ENCODE results near the gene EXOSC2. TPM values are rescaled to one million over a fixed set of nuclear protein-coding genes. Genes with fewer than 3 reads are reported as not detected.

EXOSC2 gene
- total RNA-seq, 3 donors from 2014 or later = 112 to 116 (median 113) TPM

DNA sequence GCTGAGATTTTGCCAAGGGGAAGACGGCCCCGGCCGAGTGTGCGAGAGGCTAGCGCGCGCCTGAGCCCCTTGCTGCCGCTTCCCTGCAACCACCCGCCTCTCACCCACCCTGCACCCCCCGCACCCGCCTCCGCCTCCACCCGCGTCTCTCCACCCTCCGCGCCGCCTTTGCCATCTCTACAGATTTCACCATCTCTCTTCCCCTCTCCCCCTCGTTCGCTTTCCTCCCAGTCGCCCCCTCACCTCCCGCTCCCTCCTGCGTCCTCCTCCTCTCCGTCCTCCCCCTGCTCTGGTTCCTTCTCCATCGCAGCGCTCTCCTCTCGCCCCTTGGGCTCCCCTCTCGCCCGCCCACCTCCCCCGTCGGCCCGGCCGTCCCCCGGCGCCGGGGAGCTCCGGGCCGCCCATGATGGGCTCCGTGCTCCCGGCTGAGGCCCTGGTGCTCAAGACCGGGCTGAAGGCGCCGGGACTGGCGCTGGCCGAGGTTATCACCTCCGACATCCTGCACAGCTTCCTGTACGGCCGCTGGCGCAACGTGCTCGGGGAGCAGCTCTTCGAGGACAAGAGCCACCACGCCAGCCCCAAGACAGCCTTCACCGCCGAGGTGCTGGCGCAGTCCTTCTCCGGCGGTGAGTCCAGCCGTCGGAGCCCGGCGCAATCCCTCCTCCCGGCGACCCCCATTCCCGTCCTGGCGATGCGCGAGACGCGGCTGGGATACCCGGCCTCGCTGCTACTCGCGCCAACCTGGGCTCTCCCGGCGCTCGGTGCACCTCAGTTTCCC, 29.1 kb upstream of the EXOSC2 start, which contains the start of gene PRDM12:
PRDM12 (plus strand) TSS at position 344 of the 778 bp plus-strand sequence; CDS start at position 404, 60 bp downstream.
- H3K4me3 Mint-ChIP-seq = peak within 1 kb of the TSS; percentile 41
- H3K9me3 Mint-ChIP-seq = no peaks in the 10 kb centered on the region
- ATAC-seq (no peak), DNase-seq (no peak)
- H3K27me3 Mint-ChIP-seq (ENCODE audit: low read depth) = peaks cover 75% of the 10 kb centered on the region
- peaks cover 26% of the 10 kb centered on the region for H3K4me1 Mint-ChIP-seq (ENCODE audit: low read depth)
- no peaks in the 10 kb centered on the region for H3K36me3 Mint-ChIP-seq (ENCODE audit: insufficient read depth)

- peaks cover 70% of the 10 kb centered on the region for H3K27me3 Mint-ChIP-seq (ENCODE audit: low read depth)
- ATAC-seq (no peak), DNase-seq (no peak)
- H3K4me1 Mint-ChIP-seq (ENCODE audit: low read depth) = peaks cover 24% of the 10 kb centered on the region
- no peak overlapping the region for H3K4me3 Mint-ChIP-seq
- no peaks in the 10 kb centered on the region for H3K36me3 Mint-ChIP-seq (ENCODE audit: insufficient read depth)
- no peaks in the 10 kb centered on the region for H3K9me3 Mint-ChIP-seq
Observed at GRCh38 chr9:130665029-130665430, 28.6 kb upstream of the EXOSC2 start.

DNA sequence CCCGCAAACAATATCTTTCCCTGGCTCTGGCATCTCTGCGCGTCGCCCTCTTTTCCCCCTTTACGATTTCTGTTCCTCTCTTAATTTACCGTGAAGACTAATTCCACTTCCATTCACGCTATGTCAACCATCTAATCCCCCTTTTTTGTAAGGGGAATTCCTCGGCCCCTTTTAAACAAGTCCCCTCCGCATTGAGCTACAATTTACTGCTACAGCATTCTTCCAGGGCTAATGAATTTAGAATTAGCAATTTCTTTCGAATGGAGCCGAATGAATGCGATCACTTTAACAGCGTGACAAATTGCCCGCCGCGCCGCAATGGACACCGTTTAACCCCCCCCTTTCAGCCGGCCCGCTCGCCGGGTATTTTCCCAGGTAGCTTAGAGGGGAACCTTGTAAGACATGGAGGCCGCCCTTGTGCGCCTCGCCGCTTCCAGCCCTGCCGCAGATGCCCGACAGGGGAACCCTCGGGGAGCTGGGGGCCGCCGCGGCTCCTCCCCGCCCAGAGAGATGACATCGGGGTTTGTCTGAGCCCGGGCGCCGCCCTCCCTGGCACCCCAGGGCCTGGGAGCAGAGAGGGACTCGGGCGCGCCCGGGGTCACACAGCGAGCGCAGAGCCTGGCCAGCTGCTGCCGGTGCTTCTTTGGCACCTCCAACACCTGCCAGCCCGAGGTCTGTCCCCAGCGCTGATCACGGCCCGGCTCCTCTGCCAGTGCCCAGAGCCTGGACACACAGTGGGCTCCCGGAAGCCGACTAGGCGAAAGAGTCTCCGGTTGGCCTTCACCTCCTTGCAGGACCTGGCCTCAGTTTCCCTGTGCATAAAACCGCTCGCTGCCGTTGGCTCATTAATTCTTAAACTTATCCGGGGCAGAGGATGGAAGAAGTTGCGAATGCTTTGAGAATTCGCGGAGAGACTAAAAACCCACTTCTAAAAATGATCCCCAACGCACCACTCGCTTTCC, 27.9 kb upstream of the EXOSC2 start:
- Mint-ChIP-seq H3K36me3 (ENCODE audit: insufficient read depth) (no peaks in the 10 kb centered on the region), H3K4me3 (peak overlapping the region; percentile 41), H3K4me1 (ENCODE audit: low read depth) (peaks cover 24% of the 10 kb centered on the region), H3K9me3 (no peaks in the 10 kb centered on the region), H3K27me3 (ENCODE audit: low read depth) (peaks cover 68% of the 10 kb centered on the region)
- ATAC-seq (peak; percentile 28 to 30), DNase-seq (no peak)

GRCh38 chr9:130666393-130667119, 27.0 kb upstream of the EXOSC2 start:
- ATAC-seq = no peak

GRCh38 chr9:130667120-130667435, 26.5 kb upstream of the EXOSC2 start:
- no peak overlapping the region for H3K4me3 Mint-ChIP-seq
- H3K4me1 Mint-ChIP-seq (ENCODE audit: low read depth) = peaks cover 20% of the 10 kb centered on the region
- H3K9me3 Mint-ChIP-seq = no peaks in the 10 kb centered on the region
- peaks cover 57% of the 10 kb centered on the region for H3K27me3 Mint-ChIP-seq (ENCODE audit: low read depth)
- ATAC-seq = no peak
- DNase-seq = no peak
- H3K36me3 Mint-ChIP-seq (ENCODE audit: insufficient read depth) = no peaks in the 10 kb centered on the region

More at GRCh38 chr9:130666393-130667119, 27.0 kb upstream of the EXOSC2 start:
- Mint-ChIP-seq H3K4me1 (ENCODE audit: low read depth) (peaks cover 24% of the 10 kb centered on the region), H3K4me3 (no peak overlapping the region), H3K36me3 (ENCODE audit: insufficient read depth) (no peaks in the 10 kb centered on the region), H3K27me3 (ENCODE audit: low read depth) (peaks cover 63% of the 10 kb centered on the region), H3K9me3 (no peaks in the 10 kb centered on the region)
- no peak for DNase-seq

DNA sequence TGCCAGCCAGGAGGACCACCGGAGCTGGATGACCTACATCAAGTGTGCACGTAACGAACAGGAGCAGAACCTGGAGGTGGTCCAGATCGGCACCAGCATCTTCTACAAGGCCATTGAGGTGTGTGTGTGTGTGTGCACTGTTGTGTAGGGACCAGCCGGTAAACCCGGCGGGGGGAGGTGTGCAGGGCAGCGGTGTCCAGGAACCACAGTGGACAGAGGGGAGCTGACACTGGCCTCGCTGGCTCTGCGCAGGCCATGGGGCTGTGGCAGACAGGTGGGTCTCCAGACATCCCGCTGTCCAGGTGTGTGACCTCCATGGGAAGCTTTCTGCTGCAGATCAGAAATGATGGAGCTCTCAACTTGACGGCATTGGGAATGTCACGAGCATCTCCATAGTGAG, 25.4 kb upstream of the EXOSC2 start:
- no peaks in the 10 kb centered on the region for H3K36me3 Mint-ChIP-seq (ENCODE audit: insufficient read depth)
- peaks cover 46% of the 10 kb centered on the region for H3K27me3 Mint-ChIP-seq (ENCODE audit: low read depth)
- no peaks in the 10 kb centered on the region for H3K9me3 Mint-ChIP-seq
- DNase-seq (no peak), ATAC-seq (no peak)
- H3K4me1 Mint-ChIP-seq (ENCODE audit: low read depth) = peaks cover 12% of the 10 kb centered on the region
- H3K4me3 Mint-ChIP-seq = no peak overlapping the region

GRCh38 chr9:130668659-130669058, 24.9 kb upstream of the EXOSC2 start:
- Mint-ChIP-seq H3K36me3 (ENCODE audit: insufficient read depth) (no peaks in the 10 kb centered on the region), H3K9me3 (no peaks in the 10 kb centered on the region), H3K4me1 (ENCODE audit: low read depth) (peaks cover 12% of the 10 kb centered on the region), H3K27me3 (ENCODE audit: low read depth) (peaks cover 43% of the 10 kb centered on the region), H3K4me3 (no peak overlapping the region)
- ATAC-seq = no peak
- no peak for DNase-seq

DNA sequence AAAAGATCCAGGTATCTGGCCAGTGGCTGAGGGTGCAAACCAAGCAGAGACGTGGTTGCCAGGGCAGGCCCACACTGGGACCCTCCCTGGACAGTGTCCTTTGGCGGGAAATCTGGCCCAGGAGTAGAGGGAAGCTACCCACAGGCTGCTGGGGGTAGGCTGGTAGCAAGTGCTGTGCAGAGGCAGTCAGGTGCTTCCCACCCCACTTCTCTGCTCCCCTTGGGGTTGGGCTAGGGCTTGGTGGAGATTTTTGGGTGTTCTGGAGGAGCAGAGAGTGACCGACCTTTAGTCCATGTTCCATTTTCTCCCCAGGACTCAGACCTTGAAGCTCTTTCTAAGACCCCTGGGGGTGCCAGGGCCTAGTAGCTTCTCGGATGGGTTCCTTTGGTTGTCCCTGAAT, 23.6 kb upstream of the EXOSC2 start:
- DNase-seq (no peak), ATAC-seq (no peak)
- Mint-ChIP-seq H3K4me1 (ENCODE audit: low read depth) (peaks cover 8% of the 10 kb centered on the region), H3K4me3 (no peak overlapping the region), H3K36me3 (ENCODE audit: insufficient read depth) (no peaks in the 10 kb centered on the region), H3K27me3 (ENCODE audit: low read depth) (peaks cover 33% of the 10 kb centered on the region), H3K9me3 (no peaks in the 10 kb centered on the region)

DNA sequence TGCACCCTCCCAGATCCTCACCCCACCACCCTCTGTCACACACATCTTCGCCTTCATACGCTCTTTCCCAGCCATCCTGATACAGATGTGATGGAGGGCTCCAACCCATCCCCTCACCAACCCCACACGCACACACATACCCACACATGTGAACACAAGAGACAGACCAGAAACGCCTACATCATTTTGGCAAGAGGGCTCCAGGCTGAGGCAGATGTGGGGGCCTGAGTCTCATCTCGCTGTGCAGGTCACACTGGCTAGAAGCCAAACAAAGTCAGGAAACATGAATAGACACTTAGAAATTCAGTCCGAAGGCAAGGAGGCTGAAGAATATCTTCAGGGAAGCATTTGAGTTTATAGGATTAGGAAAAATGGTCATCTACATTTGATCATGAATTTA, 22.9 kb upstream of the EXOSC2 start:
- Mint-ChIP-seq H3K36me3 (ENCODE audit: insufficient read depth) (no peaks in the 10 kb centered on the region), H3K4me1 (ENCODE audit: low read depth) (peaks cover 3% of the 10 kb centered on the region), H3K9me3 (no peaks in the 10 kb centered on the region), H3K4me3 (no peak overlapping the region), H3K27me3 (ENCODE audit: low read depth) (peaks cover 29% of the 10 kb centered on the region)
- DNase-seq = no peak
- no peak for ATAC-seq

- Mint-ChIP-seq H3K27me3 (ENCODE audit: low read depth) (peaks cover 13% of the 10 kb centered on the region), H3K4me3 (no peak overlapping the region), H3K4me1 (ENCODE audit: low read depth) (no peaks in the 10 kb centered on the region), H3K9me3 (no peaks in the 10 kb centered on the region), H3K36me3 (ENCODE audit: insufficient read depth) (no peaks in the 10 kb centered on the region)
- ATAC-seq (no peak), DNase-seq (no peak)
Observed at GRCh38 chr9:130672466-130672865, 21.1 kb upstream of the EXOSC2 start.

DNA sequence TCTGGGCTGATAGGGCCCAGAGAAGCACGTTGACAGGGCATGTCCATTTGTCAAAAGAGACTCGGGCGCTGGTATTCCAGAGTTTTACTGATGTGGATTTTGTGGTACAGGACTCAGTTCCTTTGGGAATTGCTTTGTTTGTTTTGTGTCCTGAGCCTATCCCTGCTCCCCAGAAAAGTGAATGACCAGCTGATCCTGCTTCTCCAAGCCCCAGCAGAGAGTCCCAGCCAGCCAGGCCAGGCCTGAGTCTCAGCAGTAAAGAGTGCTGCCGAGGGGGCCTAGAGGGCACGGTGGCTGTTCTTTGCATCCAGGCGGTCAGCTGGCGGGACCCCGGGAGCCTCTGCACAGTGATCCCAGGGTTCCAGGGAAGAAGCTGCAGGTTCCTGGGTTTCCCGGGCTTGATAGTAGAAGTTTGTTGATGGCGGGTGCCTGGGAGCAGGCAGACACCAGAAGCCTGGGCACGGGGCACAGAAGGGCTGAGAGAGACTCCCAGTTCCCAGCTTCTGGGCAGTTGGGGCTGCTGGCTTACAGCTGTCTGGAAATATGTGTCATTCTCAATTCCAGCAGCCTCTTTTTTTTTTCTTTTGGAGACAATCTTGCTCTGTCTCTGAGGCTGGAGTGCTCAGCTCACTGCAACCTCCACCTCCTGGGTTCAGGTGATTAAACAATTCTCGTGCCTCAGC, 20.5 kb upstream of the EXOSC2 start:
- Mint-ChIP-seq H3K9me3 (no peaks in the 10 kb centered on the region), H3K27me3 (ENCODE audit: low read depth) (peaks cover 9% of the 10 kb centered on the region), H3K4me3 (no peak overlapping the region), H3K36me3 (ENCODE audit: insufficient read depth) (no peaks in the 10 kb centered on the region), H3K4me1 (ENCODE audit: low read depth) (no peaks in the 10 kb centered on the region)
- DNase-seq (no peak), ATAC-seq (no peak)

GRCh38 chr9:130675396-130675795, 18.2 kb upstream of the EXOSC2 start:
- no peak overlapping the region for H3K4me3 Mint-ChIP-seq
- no peaks in the 10 kb centered on the region for H3K36me3 Mint-ChIP-seq (ENCODE audit: insufficient read depth)
- H3K4me1 Mint-ChIP-seq (ENCODE audit: low read depth) = no peaks in the 10 kb centered on the region
- ATAC-seq (no peak), DNase-seq (no peak)
- H3K9me3 Mint-ChIP-seq = no peaks in the 10 kb centered on the region
- peaks cover 11% of the 10 kb centered on the region for H3K27me3 Mint-ChIP-seq (ENCODE audit: low read depth)

- no peak for ATAC-seq
- H3K4me1 Mint-ChIP-seq (ENCODE audit: low read depth) = peaks cover under 1% of the 10 kb centered on the region
- H3K4me3 Mint-ChIP-seq = no peak overlapping the region
- no peaks in the 10 kb centered on the region for H3K9me3 Mint-ChIP-seq
- DNase-seq = no peak
- peaks cover 11% of the 10 kb centered on the region for H3K27me3 Mint-ChIP-seq (ENCODE audit: low read depth)
- H3K36me3 Mint-ChIP-seq (ENCODE audit: insufficient read depth) = no peaks in the 10 kb centered on the region
Observed at GRCh38 chr9:130677252-130677651, 16.3 kb upstream of the EXOSC2 start.
